Measurements from ENCODE around the gene ADCY2. TPM values are rescaled to one million over a fixed set of nuclear protein-coding genes. Genes with fewer than 3 reads are reported as not detected.

Gene ADCY2
- total RNA-seq, 1 experiment from 2014 or later = not detected

GRCh38 chr5:7753181-7753580 is 357.2 kb downstream of the ADCY2 start:
- intact Hi-C loops (cut with micrococcal nuclease) = loop anchor here (2.0 to 10.0 kb wide), 2 partner anchors 158 to 926 kb away; no protein-coding TSS in a partner anchor
- no peak overlapping the region for H3K4me3 Mint-ChIP-seq (ENCODE audit: unreplicated experiment)
- no peak overlapping the region for H3K27ac Mint-ChIP-seq (ENCODE audit: low read depth, unreplicated experiment)
- BruUV-seq (replicated peaks) = no TSS peak
- peaks cover 5% of the 10 kb centered on the region for H3K4me1 Mint-ChIP-seq (ENCODE audit: insufficient read depth, unreplicated experiment)
- no peaks in the 10 kb centered on the region for H3K36me3 Mint-ChIP-seq (ENCODE audit: insufficient read depth, unreplicated experiment)
- DNase-seq (ENCODE audit: unreplicated experiment) = no peak
- H3K27me3 Mint-ChIP-seq (ENCODE audit: insufficient read depth, unreplicated experiment) = peaks cover 93% of the 10 kb centered on the region
- H3K9me3 Mint-ChIP-seq (ENCODE audit: unreplicated experiment) = no peaks in the 10 kb centered on the region
- no peak for TF ChIP-seq CTCF (IDR thresholded peaks at IDR 0.05; ENCODE audit: unreplicated experiment)
- CTCF ChIA-PET = interaction anchor here (0.6 to 1.6 kb wide), 8 partner anchors 17 to 988 kb away, joined by 3 to 4 read pairs (median 3); no protein-coding TSS in a partner anchor
- POLR2A ChIA-PET = no interaction called here

DNA sequence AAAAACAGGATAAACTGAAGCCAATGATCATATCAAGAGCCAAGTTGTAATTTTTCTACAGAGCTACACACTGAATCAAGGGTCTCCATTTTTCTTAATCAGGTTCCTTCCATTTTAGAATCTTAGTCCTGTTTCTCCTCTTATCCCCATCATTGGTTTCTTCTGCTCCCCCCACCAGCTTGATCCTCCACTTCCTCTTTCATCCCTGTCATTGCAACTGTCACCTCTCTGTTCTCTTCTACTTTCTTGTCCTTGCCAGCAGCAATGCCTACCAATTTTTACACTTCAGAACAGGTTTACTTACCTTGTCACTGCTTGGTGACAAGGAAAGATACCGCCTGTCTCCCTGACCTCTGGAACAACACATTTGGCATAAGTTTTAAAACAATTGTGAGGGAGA is 357.7 kb downstream of the ADCY2 start:
- POLR2A ChIA-PET = no interaction called here
- H3K27me3 Mint-ChIP-seq (ENCODE audit: insufficient read depth, unreplicated experiment) = peaks cover 94% of the 10 kb centered on the region
- peaks cover 5% of the 10 kb centered on the region for H3K4me1 Mint-ChIP-seq (ENCODE audit: insufficient read depth, unreplicated experiment)
- DNase-seq (ENCODE audit: unreplicated experiment) = no peak
- no peak overlapping the region for H3K27ac Mint-ChIP-seq (ENCODE audit: low read depth, unreplicated experiment)
- H3K9me3 Mint-ChIP-seq (ENCODE audit: unreplicated experiment) = no peaks in the 10 kb centered on the region
- CTCF ChIA-PET = interaction anchor here (0.6 to 2.4 kb wide), 7 partner anchors 8 to 682 kb away, joined by 3 to 26 read pairs (median 4); no protein-coding TSS in a partner anchor
- TF ChIP-seq CTCF (IDR thresholded peaks at IDR 0.05; ENCODE audit: unreplicated experiment) = no peak
- intact Hi-C loops (cut with micrococcal nuclease) = loop anchor here (2.0 to 10.0 kb wide), 2 partner anchors 159 to 927 kb away; no protein-coding TSS in a partner anchor
- BruUV-seq (replicated peaks) = no TSS peak
- no peaks in the 10 kb centered on the region for H3K36me3 Mint-ChIP-seq (ENCODE audit: insufficient read depth, unreplicated experiment)
- no peak overlapping the region for H3K4me3 Mint-ChIP-seq (ENCODE audit: unreplicated experiment)

GRCh38 chr5:7754490-7754889 is 358.6 kb downstream of the ADCY2 start:
- H3K27ac Mint-ChIP-seq (ENCODE audit: low read depth, unreplicated experiment) = no peak overlapping the region
- H3K4me1 Mint-ChIP-seq (ENCODE audit: insufficient read depth, unreplicated experiment) = peaks cover 5% of the 10 kb centered on the region
- peaks cover 94% of the 10 kb centered on the region for H3K27me3 Mint-ChIP-seq (ENCODE audit: insufficient read depth, unreplicated experiment)
- intact Hi-C loops (cut with micrococcal nuclease) = loop anchor here (2.0 to 10.0 kb wide), 3 partner anchors 160 to 990 kb away; no protein-coding TSS in a partner anchor
- H3K4me3 Mint-ChIP-seq (ENCODE audit: unreplicated experiment) = no peak overlapping the region
- no peaks in the 10 kb centered on the region for H3K9me3 Mint-ChIP-seq (ENCODE audit: unreplicated experiment)
- TF ChIP-seq CTCF (IDR thresholded peaks at IDR 0.05; ENCODE audit: unreplicated experiment) = no peak
- no peaks in the 10 kb centered on the region for H3K36me3 Mint-ChIP-seq (ENCODE audit: insufficient read depth, unreplicated experiment)
- CTCF ChIA-PET = interaction anchor here (0.7 to 2.4 kb wide), 10 partner anchors 9 to 942 kb away, joined by 3 to 26 read pairs (median 4); no protein-coding TSS in a partner anchor
- POLR2A ChIA-PET = no interaction called here
- no peak for DNase-seq (ENCODE audit: unreplicated experiment)
- BruUV-seq (replicated peaks) = no TSS peak

- Mint-ChIP-seq H3K4me1 (ENCODE audit: insufficient read depth, unreplicated experiment) (peaks cover 5% of the 10 kb centered on the region), H3K27me3 (ENCODE audit: insufficient read depth, unreplicated experiment) (peaks cover 91% of the 10 kb centered on the region), H3K4me3 (ENCODE audit: unreplicated experiment) (no peak overlapping the region), H3K9me3 (ENCODE audit: unreplicated experiment) (no peaks in the 10 kb centered on the region), H3K27ac (ENCODE audit: low read depth, unreplicated experiment) (no peak overlapping the region), H3K36me3 (ENCODE audit: insufficient read depth, unreplicated experiment) (no peaks in the 10 kb centered on the region)
- ChIA-PET CTCF (interaction anchor here (0.5 to 2.4 kb wide), 17 partner anchors 10 to 1464 kb away, joined by 3 to 26 read pairs (median 4); no protein-coding TSS in a partner anchor), POLR2A (no interaction called here)
- BruUV-seq (replicated peaks) = no TSS peak
- TF ChIP-seq CTCF (IDR thresholded peaks at IDR 0.05; ENCODE audit: unreplicated experiment) = peak; percentile 78
- intact Hi-C loops (cut with micrococcal nuclease) = loop anchor here (2.0 to 10.0 kb wide), 4 partner anchors 102 to 990 kb away; no protein-coding TSS in a partner anchor
- DNase-seq (ENCODE audit: unreplicated experiment) = peak; percentile 63
These were observed 359.2 kb downstream of the ADCY2 start for GRCh38 chr5:7754997-7755596.

Measured in MCF 10A (cell line).